ENCODE measurements around the gene ANKRD33B.
"Not testable (repeated sequence)": the region's sequence is repeated elsewhere in the genome, so short reads cannot be mapped to it uniquely, and the experiment has no call there.

ANKRD33B gene

GRCh38 chr5:10565785-10566542 is 2.1 kb downstream of the ANKRD33B start:
- no peak for DNase-seq (ENCODE audit: low spot score)
- TF ChIP-seq CTCF (IDR thresholded peaks at IDR 0.05; ENCODE audit: borderline replicate concordance, control extremely low read depth, extremely low read depth, insufficient read depth, missing control alignments) = no peak
- in situ Hi-C loops (cut with MboI; ENCODE audit: low sequenced_read_pairs, unreplicated experiment) = no loop called here

GRCh38 chr5:10566543-10567068 is 2.7 kb downstream of the ANKRD33B start:
- in situ Hi-C loops (cut with MboI; ENCODE audit: low sequenced_read_pairs, unreplicated experiment) = no loop called here
- no peak for TF ChIP-seq CTCF (IDR thresholded peaks at IDR 0.05; ENCODE audit: borderline replicate concordance, control extremely low read depth, extremely low read depth, insufficient read depth, missing control alignments)
- DNase-seq (ENCODE audit: low spot score) = no peak

- TF ChIP-seq CTCF (IDR thresholded peaks at IDR 0.05; ENCODE audit: borderline replicate concordance, control extremely low read depth, extremely low read depth, insufficient read depth, missing control alignments) = no peak
- no peak for DNase-seq (ENCODE audit: low spot score)
- in situ Hi-C loops (cut with MboI; ENCODE audit: low sequenced_read_pairs, unreplicated experiment) = no loop called here
Observed at GRCh38 chr5:10567121-10567591, 3.3 kb downstream of the ANKRD33B start.

- TF ChIP-seq CTCF (IDR thresholded peaks at IDR 0.05; ENCODE audit: borderline replicate concordance, control extremely low read depth, extremely low read depth, insufficient read depth, missing control alignments) = no peak
- DNase-seq (ENCODE audit: low spot score) = no peak
- in situ Hi-C loops (cut with MboI; ENCODE audit: low sequenced_read_pairs, unreplicated experiment) = no loop called here
Observed at GRCh38 chr5:10567781-10568321, 4.0 kb downstream of the ANKRD33B start.

GRCh38 chr5:10570540-10570939 is 6.7 kb downstream of the ANKRD33B start:
- in situ Hi-C loops (cut with MboI; ENCODE audit: low sequenced_read_pairs, unreplicated experiment); DNase-seq (ENCODE audit: low spot score): not testable (repeated sequence)

- in situ Hi-C loops (cut with MboI; ENCODE audit: low sequenced_read_pairs, unreplicated experiment) = no loop called here
- DNase-seq (ENCODE audit: low spot score) = no peak
- TF ChIP-seq CTCF (IDR thresholded peaks at IDR 0.05; ENCODE audit: borderline replicate concordance, control extremely low read depth, extremely low read depth, insufficient read depth, missing control alignments) = no peak
Observed at GRCh38 chr5:10572451-10572850, 8.6 kb downstream of the ANKRD33B start.

GRCh38 chr5:10573487-10574145 is 9.7 kb downstream of the ANKRD33B start:
- no peak for TF ChIP-seq CTCF (IDR thresholded peaks at IDR 0.05; ENCODE audit: borderline replicate concordance, control extremely low read depth, extremely low read depth, insufficient read depth, missing control alignments)
- in situ Hi-C loops (cut with MboI; ENCODE audit: low sequenced_read_pairs, unreplicated experiment) = no loop called here
- no peak for DNase-seq (ENCODE audit: low spot score)

- in situ Hi-C loops (cut with MboI; ENCODE audit: low sequenced_read_pairs, unreplicated experiment); DNase-seq (ENCODE audit: low spot score): not testable (repeated sequence)
Observed at GRCh38 chr5:10574879-10575278, 11.0 kb downstream of the ANKRD33B start.
